T-helper 2 cell treated with Interferon-gamma antibody and Interleukin-4, amounts not matched to agents 5 μg/mL and 100 μg/mL, for 36 hours (primary cell): ENCODE results near the gene ASMTL.
"Not testable (repeated sequence)": the region's sequence is repeated elsewhere in the genome, so short reads cannot be mapped to it uniquely, and the experiment has no call there.

Experiments
- DNase-seq: peaks from one replicate; pipeline ENCODE4 v3.0.0; 2021; ENCODE audit warnings: low spot score
- H3K27ac Mint-ChIP-seq: one replicate; pipeline ENCODE4 v1.8.0; 2021; ENCODE audit warnings: mild to moderate bottlenecking, mixed read lengths
- H3K27me3 Mint-ChIP-seq: one replicate; pipeline ENCODE4 v1.8.0; 2021; ENCODE audit warnings: low read depth, mixed read lengths
- H3K36me3 Mint-ChIP-seq: one replicate; pipeline ENCODE4 v1.8.0; 2021; ENCODE audit warnings: low read depth, mixed read lengths
- H3K4me1 Mint-ChIP-seq: one replicate; pipeline ENCODE4 v1.8.0; 2021; ENCODE audit warnings: low read depth, mixed read lengths
- H3K4me3 Mint-ChIP-seq: one replicate; pipeline ENCODE4 v1.8.0; 2022; ENCODE audit warnings: mild to moderate bottlenecking, moderate library complexity, mixed read lengths
- H3K9me3 Mint-ChIP-seq: one replicate; pipeline ENCODE4 v1.8.0; 2021; ENCODE audit warnings: mixed read lengths

ASMTL gene

GRCh38 chrX:1475481-1475880 is 22.8 kb upstream of the ASMTL start:
- H3K27ac Mint-ChIP-seq, result peak overlapping the region; percentile 9
- peak; percentile 0 for DNase-seq
- peaks cover 75% of the 10 kb centered on the region for H3K4me1 Mint-ChIP-seq
- no peak overlapping the region for H3K4me3 Mint-ChIP-seq
- H3K27me3 Mint-ChIP-seq, result no peaks in the 10 kb centered on the region
- peaks cover 43% of the 10 kb centered on the region for H3K9me3 Mint-ChIP-seq
- peaks cover 82% of the 10 kb centered on the region for H3K36me3 Mint-ChIP-seq

GRCh38 chrX:1474593-1474992 is 21.9 kb upstream of the ASMTL start:
- Mint-ChIP-seq H3K36me3 (peaks cover 80% of the 10 kb centered on the region), H3K4me3 (peak overlapping the region; percentile 0), H3K27ac (peak overlapping the region; percentile 53), H3K4me1 (peaks cover 70% of the 10 kb centered on the region), H3K9me3 (peaks cover 40% of the 10 kb centered on the region)
- H3K27me3 Mint-ChIP-seq, result not testable (repeated sequence)
- peak; percentile 1 for DNase-seq

GRCh38 chrX:1472975-1473374 is 20.3 kb upstream of the ASMTL start:
- peaks cover 69% of the 10 kb centered on the region for H3K4me1 Mint-ChIP-seq
- peak; percentile 3 for DNase-seq
- H3K4me3 Mint-ChIP-seq, result peak overlapping the region; percentile 50
- peaks cover 77% of the 10 kb centered on the region for H3K36me3 Mint-ChIP-seq
- H3K27ac Mint-ChIP-seq, result peak overlapping the region; percentile 86
- H3K9me3 Mint-ChIP-seq, result peaks cover 34% of the 10 kb centered on the region
- no peaks in the 10 kb centered on the region for H3K27me3 Mint-ChIP-seq

GRCh38 chrX:1468250-1468772 is 15.6 kb upstream of the ASMTL start:
- DNase-seq, result peak; percentile 86
- H3K4me1 Mint-ChIP-seq, result peaks cover 59% of the 10 kb centered on the region
- H3K9me3 Mint-ChIP-seq, result peaks cover 14% of the 10 kb centered on the region
- peaks cover 74% of the 10 kb centered on the region for H3K36me3 Mint-ChIP-seq
- peak overlapping the region; percentile 79 for H3K4me3 Mint-ChIP-seq
- H3K27me3 Mint-ChIP-seq, result no peaks in the 10 kb centered on the region
- H3K27ac Mint-ChIP-seq, result peak overlapping the region; percentile 94

GRCh38 chrX:1466971-1467561 is 14.4 kb upstream of the ASMTL start:
- Mint-ChIP-seq H3K4me1 (peaks cover 64% of the 10 kb centered on the region), H3K27ac (peak overlapping the region; percentile 94), H3K4me3 (peak overlapping the region; percentile 79), H3K36me3 (peaks cover 73% of the 10 kb centered on the region), H3K9me3 (peaks cover 3% of the 10 kb centered on the region), H3K27me3 (no peaks in the 10 kb centered on the region)
- peak; percentile 48 for DNase-seq

GRCh38 chrX:1466232-1466661 is 13.5 kb upstream of the ASMTL start:
- H3K4me1 Mint-ChIP-seq, result peaks cover 60% of the 10 kb centered on the region
- peaks cover 67% of the 10 kb centered on the region for H3K36me3 Mint-ChIP-seq
- H3K4me3 Mint-ChIP-seq, result peak overlapping the region; percentile 79

GRCh38 chrX:1465286-1466231 is 12.8 kb upstream of the ASMTL start:
- peak overlapping the region; percentile 79 for H3K4me3 Mint-ChIP-seq
- peak overlapping the region; percentile 92 for H3K27ac Mint-ChIP-seq
- H3K9me3 Mint-ChIP-seq, result no peaks in the 10 kb centered on the region
- DNase-seq, result peak; percentile 4
- no peaks in the 10 kb centered on the region for H3K27me3 Mint-ChIP-seq
- H3K4me1 Mint-ChIP-seq, result peaks cover 58% of the 10 kb centered on the region
- H3K36me3 Mint-ChIP-seq, result peaks cover 64% of the 10 kb centered on the region

More at GRCh38 chrX:1466232-1466661, 13.5 kb upstream of the ASMTL start:
- peak; percentile 4 for DNase-seq
- Mint-ChIP-seq H3K9me3 (no peaks in the 10 kb centered on the region), H3K27ac (peak overlapping the region; percentile 81), H3K27me3 (no peaks in the 10 kb centered on the region)

- H3K4me1 Mint-ChIP-seq, result peaks cover 57% of the 10 kb centered on the region
- H3K36me3 Mint-ChIP-seq, result peaks cover 61% of the 10 kb centered on the region
- peak overlapping the region; percentile 92 for H3K27ac Mint-ChIP-seq
- peak overlapping the region; percentile 79 for H3K4me3 Mint-ChIP-seq
- no peak for DNase-seq
- H3K9me3 Mint-ChIP-seq, result no peaks in the 10 kb centered on the region
- H3K27me3 Mint-ChIP-seq, result no peaks in the 10 kb centered on the region
Observed at GRCh38 chrX:1464971-1465285, 12.2 kb upstream of the ASMTL start.

GRCh38 chrX:1464041-1464970 is 11.6 kb upstream of the ASMTL start:
- Mint-ChIP-seq H3K27ac (peak overlapping the region; percentile 92), H3K4me3 (peak overlapping the region; percentile 79), H3K36me3 (peaks cover 56% of the 10 kb centered on the region), H3K9me3 (no peaks in the 10 kb centered on the region), H3K27me3 (no peaks in the 10 kb centered on the region), H3K4me1 (peaks cover 50% of the 10 kb centered on the region)
- DNase-seq, result peak; percentile 42

- no peak for DNase-seq
- Mint-ChIP-seq H3K4me3 (peak overlapping the region; percentile 79), H3K27me3 (no peaks in the 10 kb centered on the region), H3K9me3 (no peaks in the 10 kb centered on the region), H3K4me1 (peaks cover 47% of the 10 kb centered on the region), H3K36me3 (peaks cover 52% of the 10 kb centered on the region), H3K27ac (peak overlapping the region; percentile 92)
Observed at GRCh38 chrX:1463581-1463980, 10.9 kb upstream of the ASMTL start.

GRCh38 chrX:1462596-1463251 is 10.0 kb upstream of the ASMTL start:
- DNase-seq, result peak; percentile 84
- Mint-ChIP-seq H3K4me3 (peak overlapping the region; percentile 79), H3K36me3 (peaks cover 47% of the 10 kb centered on the region), H3K4me1 (peaks cover 41% of the 10 kb centered on the region), H3K9me3 (no peaks in the 10 kb centered on the region), H3K27ac (peak overlapping the region; percentile 92), H3K27me3 (no peaks in the 10 kb centered on the region)

GRCh38 chrX:1462110-1462509 is 9.4 kb upstream of the ASMTL start:
- no peak for DNase-seq
- H3K9me3 Mint-ChIP-seq, result no peaks in the 10 kb centered on the region
- peaks cover 36% of the 10 kb centered on the region for H3K4me1 Mint-ChIP-seq
- no peaks in the 10 kb centered on the region for H3K27me3 Mint-ChIP-seq
- peaks cover 44% of the 10 kb centered on the region for H3K36me3 Mint-ChIP-seq
- peak overlapping the region; percentile 79 for H3K4me3 Mint-ChIP-seq
- peak overlapping the region; percentile 92 for H3K27ac Mint-ChIP-seq

GRCh38 chrX:1455948-1456280 is 3.2 kb upstream of the ASMTL start:
- Mint-ChIP-seq H3K27ac (no peak overlapping the region), H3K4me1 (peaks cover 17% of the 10 kb centered on the region), H3K9me3 (no peaks in the 10 kb centered on the region), H3K4me3 (no peak overlapping the region), H3K36me3 (no peaks in the 10 kb centered on the region), H3K27me3 (no peaks in the 10 kb centered on the region)
- DNase-seq, result no peak
